ENCODE results near the gene DTNA. TPM values are rescaled to one million over a fixed set of nuclear protein-coding genes. Genes with fewer than 3 reads are reported as not detected.
"Not testable (repeated sequence)": the region's sequence is repeated elsewhere in the genome, so short reads cannot be mapped to it uniquely, and the experiment has no call there.

DTNA gene
- under 1 TPM in 2 of 3 donors, not detected in 1; 0.18 to 0.24 TPM for total RNA-seq

DNA sequence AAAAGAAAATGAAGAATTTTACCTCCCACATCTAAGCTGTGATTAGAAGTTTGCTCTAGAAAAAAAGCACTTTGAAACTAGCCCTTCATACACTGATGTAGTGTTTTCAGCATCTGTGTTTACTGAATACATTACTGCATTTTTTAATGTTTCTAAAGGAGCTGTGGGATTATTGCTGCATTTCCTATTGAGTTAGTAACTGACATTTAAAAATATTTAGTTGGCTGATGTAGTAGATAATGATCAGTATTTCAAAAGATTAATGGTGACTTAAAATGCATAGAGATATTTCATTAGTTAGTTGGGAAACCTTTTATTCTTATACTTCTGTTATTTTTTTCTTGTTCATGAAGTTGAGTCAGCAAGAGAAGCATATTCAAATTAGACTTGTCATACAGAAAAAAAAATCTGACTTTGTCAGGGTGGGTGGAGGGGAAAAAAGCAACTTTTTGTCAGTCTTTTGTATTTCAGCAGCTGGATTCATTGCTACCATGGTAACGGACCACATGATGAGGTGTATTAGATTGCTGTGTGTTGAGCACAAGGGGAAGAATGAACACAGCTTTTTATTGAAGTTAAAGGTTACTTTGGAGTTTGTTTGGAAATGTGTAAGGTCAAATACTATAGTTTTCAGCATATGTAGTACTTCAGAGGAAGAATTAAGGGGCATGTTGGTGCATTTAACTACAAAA, at the start of gene DTNA:
DTNA (plus strand) TSS at position 549 of the 692 bp plus-strand sequence. CDS start 45,679 bp downstream, outside the sequence.
- no peaks in the 10 kb centered on the region for H3K36me3 Mint-ChIP-seq (ENCODE audit: insufficient read depth)
- peaks cover 4% of the 10 kb centered on the region for H3K27me3 Mint-ChIP-seq (ENCODE audit: low read depth)
- H3K4me1 Mint-ChIP-seq (ENCODE audit: low read depth) = no peaks in the 10 kb centered on the region
- no peaks in the 10 kb centered on the region for H3K9me3 Mint-ChIP-seq
- DNase-seq = no peak
- ATAC-seq = no peak
- H3K4me3 Mint-ChIP-seq = no peak within 1 kb of the TSS

DNA sequence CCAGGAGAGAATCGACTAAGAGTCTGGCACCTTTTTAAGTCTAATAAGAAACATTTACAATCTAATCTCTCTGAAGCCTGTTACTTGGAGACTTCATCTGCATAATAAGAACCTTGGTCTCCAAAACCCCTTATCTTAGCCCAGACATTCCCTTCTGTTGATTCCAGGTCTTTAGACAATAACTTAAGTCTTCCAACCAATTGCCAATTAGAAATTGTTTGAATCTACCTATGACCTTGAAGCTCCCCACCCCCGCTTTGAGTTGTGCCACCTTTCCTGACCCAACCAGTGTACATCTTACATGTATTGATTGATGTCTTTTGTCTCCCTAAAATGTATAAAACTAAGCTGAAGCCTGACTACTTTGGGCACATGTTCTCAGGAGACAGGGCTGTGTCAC, 49.5 kb upstream of the DTNA start:
- Mint-ChIP-seq H3K36me3 (ENCODE audit: insufficient read depth) (no peaks in the 10 kb centered on the region), H3K9me3 (peaks cover 3% of the 10 kb centered on the region), H3K4me1 (ENCODE audit: low read depth) (no peaks in the 10 kb centered on the region), H3K27me3 (ENCODE audit: low read depth) (peaks cover 8% of the 10 kb centered on the region), H3K4me3 (no peak overlapping the region)
- ATAC-seq (no peak), DNase-seq (no peak)

DNA sequence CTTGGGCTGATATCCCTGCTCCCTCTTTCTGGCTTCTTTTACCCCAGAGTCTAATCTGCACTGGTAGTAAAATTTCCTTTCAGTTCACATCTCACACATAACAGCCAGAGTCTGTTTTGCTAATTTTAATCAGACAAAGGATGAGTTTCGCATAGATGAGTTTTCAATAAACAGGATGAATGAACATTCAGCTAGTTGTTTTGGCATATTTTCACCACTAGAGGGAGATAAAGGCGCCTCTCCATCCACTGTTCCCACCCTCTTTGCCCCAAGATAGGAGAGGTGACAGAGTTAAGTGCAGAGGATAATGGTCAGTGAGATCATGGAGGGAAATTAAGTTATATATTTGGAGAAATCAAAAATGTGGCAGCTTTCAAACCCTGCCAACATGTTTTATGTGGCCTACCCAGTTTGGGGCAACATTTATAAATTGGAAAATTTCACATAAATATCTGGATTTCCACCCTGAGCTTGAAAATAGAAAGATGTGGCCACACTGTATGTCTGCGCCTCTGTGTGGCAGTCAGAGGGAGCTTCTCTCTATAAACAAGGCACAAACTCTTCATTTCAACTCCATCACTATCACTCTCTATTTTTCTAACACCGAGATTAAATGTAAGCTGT, 48.5 kb upstream of the DTNA start:
- no peaks in the 10 kb centered on the region for H3K4me1 Mint-ChIP-seq (ENCODE audit: low read depth)
- ATAC-seq (peak in 1 of 2 donors; percentile 40), DNase-seq (no peak)
- no peak overlapping the region for H3K4me3 Mint-ChIP-seq
- H3K27me3 Mint-ChIP-seq (ENCODE audit: low read depth) = peaks cover 8% of the 10 kb centered on the region
- peaks cover 3% of the 10 kb centered on the region for H3K9me3 Mint-ChIP-seq
- no peaks in the 10 kb centered on the region for H3K36me3 Mint-ChIP-seq (ENCODE audit: insufficient read depth)

DNA sequence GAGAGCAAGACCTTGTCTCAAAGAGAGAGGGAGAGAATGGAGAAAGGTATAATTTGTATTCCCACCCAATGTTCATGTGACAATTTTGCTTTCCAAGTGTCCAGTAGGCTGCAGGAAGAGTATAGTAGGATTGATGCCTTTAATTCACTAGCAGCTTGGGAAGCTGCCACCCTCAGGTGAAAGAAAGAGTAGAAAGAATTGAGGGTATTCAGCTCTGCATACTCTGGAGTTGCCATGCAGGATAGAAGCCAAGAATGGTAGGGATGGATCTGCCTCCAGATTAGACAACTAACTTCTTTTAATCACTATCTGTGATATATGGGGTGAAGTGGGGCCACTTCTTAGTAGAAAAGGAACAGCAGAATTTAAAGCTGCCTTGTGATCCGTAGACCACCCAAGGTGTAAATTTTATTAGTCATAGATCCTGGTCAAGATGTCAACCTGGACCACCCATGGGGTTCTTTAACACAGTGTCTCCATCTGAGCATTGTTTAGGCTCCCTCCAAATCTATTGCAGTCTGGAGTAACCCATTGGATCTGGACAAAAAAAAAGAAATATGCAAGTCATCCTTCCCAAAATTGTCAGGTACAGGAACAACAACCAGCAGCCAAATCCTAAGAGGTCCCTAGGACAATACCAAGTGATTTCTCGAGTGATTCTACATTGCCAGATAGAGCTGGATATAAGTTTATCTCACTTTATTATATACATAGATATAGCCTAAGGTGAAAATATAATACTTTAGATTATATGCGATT, 33.1 kb upstream of the DTNA start:
- ATAC-seq (no peak), DNase-seq (no peak)
- Mint-ChIP-seq H3K36me3 (ENCODE audit: insufficient read depth) (no peaks in the 10 kb centered on the region), H3K4me3 (no peak overlapping the region), H3K9me3 (no peaks in the 10 kb centered on the region), H3K4me1 (ENCODE audit: low read depth) (no peaks in the 10 kb centered on the region), H3K27me3 (ENCODE audit: low read depth) (peaks cover 2% of the 10 kb centered on the region)

DNA sequence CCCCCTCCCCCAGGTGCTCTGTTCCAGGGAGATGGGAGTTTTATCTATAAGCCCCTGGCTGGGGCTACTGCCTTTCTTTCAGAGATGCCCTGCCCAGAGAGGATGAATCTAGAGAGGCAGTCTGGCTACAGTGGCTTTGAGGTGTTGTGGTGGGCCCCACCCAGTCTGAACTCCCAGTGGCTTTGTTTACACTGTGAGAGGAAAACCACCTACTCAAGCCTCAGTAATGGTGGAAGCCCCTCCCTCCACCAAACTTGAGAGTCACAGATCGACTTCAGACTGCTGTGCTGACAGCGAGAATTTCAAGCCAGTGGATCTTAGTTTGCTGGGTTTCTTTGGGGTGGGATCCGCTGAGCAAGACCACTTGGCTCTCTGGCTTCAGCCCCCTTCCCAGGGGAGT, 20.3 kb upstream of the DTNA start:
- not testable (repeated sequence) for H3K36me3 Mint-ChIP-seq (ENCODE audit: insufficient read depth); H3K4me1 Mint-ChIP-seq (ENCODE audit: low read depth); ATAC-seq; H3K4me3 Mint-ChIP-seq; H3K27me3 Mint-ChIP-seq (ENCODE audit: low read depth); DNase-seq; H3K9me3 Mint-ChIP-seq

DNA sequence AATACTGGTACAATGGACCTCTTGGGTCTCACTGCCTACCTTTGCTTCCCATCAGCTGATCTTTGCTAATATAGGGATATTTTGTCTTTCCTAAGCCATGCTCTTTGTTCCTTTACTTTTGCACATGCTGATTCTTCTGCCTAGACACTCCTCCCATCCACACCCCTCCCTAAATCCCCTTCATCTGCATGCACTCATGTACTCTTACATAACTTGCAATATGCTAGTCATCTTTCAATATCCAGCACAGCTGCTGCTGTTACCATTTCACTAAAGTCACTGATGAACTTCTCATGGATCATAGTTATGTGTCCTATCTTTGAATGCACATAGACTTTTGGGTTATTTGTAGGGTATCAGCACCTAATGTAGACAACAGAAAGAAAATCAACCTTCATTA, 18.5 kb upstream of the DTNA start:
- no peak overlapping the region for H3K4me3 Mint-ChIP-seq
- H3K9me3 Mint-ChIP-seq = no peaks in the 10 kb centered on the region

GRCh38 chr18:34694591-34695165, 15.4 kb upstream of the DTNA start:
- Mint-ChIP-seq H3K4me3 (no peak overlapping the region), H3K4me1 (ENCODE audit: low read depth) (no peaks in the 10 kb centered on the region), H3K9me3 (no peaks in the 10 kb centered on the region), H3K36me3 (ENCODE audit: insufficient read depth) (no peaks in the 10 kb centered on the region), H3K27me3 (ENCODE audit: low read depth) (peaks cover 7% of the 10 kb centered on the region)
- DNase-seq (no peak), ATAC-seq (no peak)

More for the DNA sequence above, 18.5 kb upstream of the DTNA start:
- H3K4me1 Mint-ChIP-seq (ENCODE audit: low read depth) = no peaks in the 10 kb centered on the region
- H3K36me3 Mint-ChIP-seq (ENCODE audit: insufficient read depth) = no peaks in the 10 kb centered on the region
- peaks cover 7% of the 10 kb centered on the region for H3K27me3 Mint-ChIP-seq (ENCODE audit: low read depth)
- DNase-seq (no peak), ATAC-seq (no peak)

- Mint-ChIP-seq H3K36me3 (ENCODE audit: insufficient read depth) (no peaks in the 10 kb centered on the region), H3K9me3 (no peaks in the 10 kb centered on the region), H3K4me1 (ENCODE audit: low read depth) (no peaks in the 10 kb centered on the region), H3K4me3 (no peak overlapping the region), H3K27me3 (ENCODE audit: low read depth) (peaks cover 7% of the 10 kb centered on the region)
- no peak for DNase-seq
- no peak for ATAC-seq
These were observed 14.8 kb upstream of the DTNA start for GRCh38 chr18:34695310-34695709.

GRCh38 chr18:34696671-34697070, 13.4 kb upstream of the DTNA start:
- Mint-ChIP-seq H3K4me3 (no peak overlapping the region), H3K27me3 (ENCODE audit: low read depth) (peaks cover 3% of the 10 kb centered on the region), H3K4me1 (ENCODE audit: low read depth) (no peaks in the 10 kb centered on the region), H3K9me3 (no peaks in the 10 kb centered on the region), H3K36me3 (ENCODE audit: insufficient read depth) (no peaks in the 10 kb centered on the region)
- DNase-seq (no peak), ATAC-seq (no peak)

GRCh38 chr18:34697233-34697632, 12.9 kb upstream of the DTNA start:
- no peaks in the 10 kb centered on the region for H3K4me1 Mint-ChIP-seq (ENCODE audit: low read depth)
- no peak for DNase-seq

GRCh38 chr18:34697891-34698290, 12.2 kb upstream of the DTNA start:
- ATAC-seq (peak; percentile 35 to 37), DNase-seq (no peak)
- no peaks in the 10 kb centered on the region for H3K36me3 Mint-ChIP-seq (ENCODE audit: insufficient read depth)
- H3K9me3 Mint-ChIP-seq = no peaks in the 10 kb centered on the region
- peaks cover 2% of the 10 kb centered on the region for H3K27me3 Mint-ChIP-seq (ENCODE audit: low read depth)
- H3K4me3 Mint-ChIP-seq = no peak overlapping the region
- no peaks in the 10 kb centered on the region for H3K4me1 Mint-ChIP-seq (ENCODE audit: low read depth)

More at GRCh38 chr18:34697233-34697632, 12.9 kb upstream of the DTNA start:
- ATAC-seq = no peak
- H3K9me3 Mint-ChIP-seq = no peaks in the 10 kb centered on the region
- H3K27me3 Mint-ChIP-seq (ENCODE audit: low read depth) = peaks cover 2% of the 10 kb centered on the region
- no peak overlapping the region for H3K4me3 Mint-ChIP-seq
- H3K36me3 Mint-ChIP-seq (ENCODE audit: insufficient read depth) = no peaks in the 10 kb centered on the region

DNA sequence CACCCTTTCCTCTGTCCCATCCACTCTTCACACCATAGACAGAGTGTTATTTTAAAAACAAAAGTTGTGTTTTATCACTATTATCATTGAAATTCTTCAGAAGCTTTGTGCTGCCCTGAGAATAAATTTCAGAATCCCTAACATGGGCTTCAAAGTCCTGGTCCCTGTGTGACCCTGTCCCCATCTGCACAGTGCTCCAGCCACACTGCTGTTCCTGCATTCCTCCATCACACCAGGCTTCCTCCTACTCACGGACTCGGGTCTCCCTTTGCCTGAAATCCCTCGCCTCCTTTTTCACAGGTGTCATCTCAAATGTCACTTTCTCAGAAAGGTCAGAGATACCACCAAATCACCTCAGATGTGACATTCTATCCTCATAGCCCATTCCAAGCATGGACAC, 8.2 kb upstream of the DTNA start:
- no peaks in the 10 kb centered on the region for H3K36me3 Mint-ChIP-seq (ENCODE audit: insufficient read depth)
- no peaks in the 10 kb centered on the region for H3K9me3 Mint-ChIP-seq
- ATAC-seq (no peak), DNase-seq (no peak)
- H3K27me3 Mint-ChIP-seq (ENCODE audit: low read depth) = no peaks in the 10 kb centered on the region
- H3K4me3 Mint-ChIP-seq = no peak overlapping the region
- H3K4me1 Mint-ChIP-seq (ENCODE audit: low read depth) = no peaks in the 10 kb centered on the region

DNA sequence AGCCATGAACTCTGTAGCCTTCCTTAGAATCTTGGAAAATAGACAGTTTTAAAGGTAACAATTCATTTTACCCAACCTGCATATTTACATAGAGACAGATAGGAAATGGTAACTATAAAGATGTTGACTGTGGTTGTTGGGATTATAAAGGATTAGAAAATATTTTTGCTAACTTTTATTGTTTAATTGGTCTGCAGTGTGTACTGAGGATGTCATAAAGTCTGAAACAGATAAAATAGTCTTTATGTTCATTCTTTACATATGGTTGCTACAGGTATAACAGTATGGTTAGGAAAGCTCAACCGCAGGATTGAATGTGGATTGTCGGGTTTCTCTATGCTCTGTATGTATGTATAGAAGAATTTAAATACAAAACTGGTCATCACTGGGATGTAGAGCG, 7.3 kb upstream of the DTNA start:
- Mint-ChIP-seq H3K9me3 (no peaks in the 10 kb centered on the region), H3K27me3 (ENCODE audit: low read depth) (no peaks in the 10 kb centered on the region), H3K4me1 (ENCODE audit: low read depth) (no peaks in the 10 kb centered on the region), H3K4me3 (no peak overlapping the region), H3K36me3 (ENCODE audit: insufficient read depth) (no peaks in the 10 kb centered on the region)
- ATAC-seq = no peak
- no peak for DNase-seq

- no peaks in the 10 kb centered on the region for H3K27me3 Mint-ChIP-seq (ENCODE audit: low read depth)
These were observed 6.0 kb upstream of the DTNA start for GRCh38 chr18:34704074-34704473.

More at GRCh38 chr18:34704074-34704473, 6.0 kb upstream of the DTNA start:
- ATAC-seq (no peak), DNase-seq (no peak)
- Mint-ChIP-seq H3K4me3 (no peak overlapping the region), H3K9me3 (no peaks in the 10 kb centered on the region), H3K4me1 (ENCODE audit: low read depth) (no peaks in the 10 kb centered on the region), H3K36me3 (ENCODE audit: insufficient read depth) (no peaks in the 10 kb centered on the region)
